Cardiac septum (tissue), 1 donor: ENCODE measurements around the gene SCUBE2. TPM values are rescaled to one million over a fixed set of nuclear protein-coding genes. Genes with fewer than 3 reads are reported as not detected.
"Not testable (repeated sequence)": the region's sequence is repeated elsewhere in the genome, so short reads cannot be mapped to it uniquely, and the experiment has no call there.

ENCODE experiments used
- DNase-seq: peaks from one replicate; pipeline ENCODE4 v3.0.0-alpha.2; 2020; ENCODE audit warnings: low spot score
- intact Hi-C: fragments of 100-400 bp; cut with DNase I; formaldehyde crosslinking; loops from one replicate; pipeline ENCODE4 v1.14.0; 2022
- microRNA-seq: library from miRNA; unstranded; fragments of <30 nt; microRNA quantifications from one replicate; pipeline ENCODE4 v1.2.0, GENCODE V29; 2020
- total RNA-seq: library from RNA; stranded (reverse); fragmentation: NEBNext Ultra II Directional; extraction: Animal tissue kit (Norgen Biotek cat#: 25700); gene quantifications from one replicate; pipeline ENCODE4 v1.2.1, GENCODE V29; 2021
- donor health status: DM: no; HTN: no; CAD: no.

Gene SCUBE2
- total RNA-seq, 1 donor from 2014 or later = 3.9 TPM

DNA sequence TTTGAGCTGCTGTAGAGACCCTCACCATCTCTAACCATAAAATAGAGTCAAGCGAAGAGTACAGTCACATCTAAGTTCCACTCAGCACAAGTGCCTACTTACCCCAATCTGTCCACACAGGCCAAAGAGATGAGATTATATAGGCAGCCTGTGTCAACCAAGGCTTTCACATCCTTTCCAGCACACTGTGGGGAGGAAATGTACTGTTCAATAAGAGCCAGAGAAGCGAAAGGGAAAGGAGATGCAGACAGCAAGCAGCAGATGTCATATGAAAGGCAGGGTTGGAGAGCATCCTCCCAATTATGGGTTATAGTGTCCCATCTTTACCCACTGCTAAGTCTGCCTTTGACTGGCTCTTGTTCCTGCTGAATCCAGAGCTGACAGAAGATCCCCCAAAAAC, 104.0 kb downstream of the SCUBE2 start:
- intact Hi-C loops = no loop called here
- DNase-seq = no peak

DNA sequence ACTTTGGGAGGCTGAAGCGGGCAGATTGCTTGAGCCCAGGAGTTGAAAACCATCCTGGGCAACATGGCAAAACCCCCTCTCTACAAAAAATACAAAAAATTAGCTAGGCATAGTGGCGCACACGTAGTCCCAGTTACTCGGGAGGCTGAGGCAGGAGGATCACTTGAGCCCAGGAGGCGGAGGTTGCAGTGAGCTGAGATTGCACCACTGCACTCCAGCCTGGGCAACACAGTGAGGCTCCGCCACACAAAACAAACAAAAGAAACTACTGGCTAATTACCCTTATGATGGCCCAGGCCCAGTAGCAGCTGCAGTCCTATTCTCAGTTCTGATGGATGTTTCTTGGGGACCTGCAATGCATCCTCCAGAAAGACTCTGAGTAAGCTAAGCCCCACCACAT, 104.6 kb downstream of the SCUBE2 start:
- DNase-seq, intact Hi-C loops: not testable (repeated sequence)

DNA sequence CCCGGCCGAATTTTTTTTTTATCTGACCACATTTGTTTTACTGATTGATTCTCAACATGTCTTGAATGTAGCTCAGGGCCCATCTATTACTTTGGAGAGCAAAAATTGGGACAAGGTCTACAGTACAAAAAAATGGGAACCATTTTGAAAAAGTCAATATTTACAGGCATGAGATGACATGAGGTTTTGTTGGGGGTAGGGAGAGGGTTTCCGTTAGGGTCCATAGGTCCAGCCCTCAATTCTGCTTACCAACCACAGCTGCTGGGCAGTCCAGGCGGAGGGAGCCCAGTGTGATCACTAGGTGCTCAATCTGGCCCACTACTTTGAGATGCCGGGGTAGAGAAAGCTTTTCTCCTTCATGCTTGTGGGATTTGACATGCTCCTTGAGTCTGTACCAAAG, 105.9 kb downstream of the SCUBE2 start:
- no peak for DNase-seq
- intact Hi-C loops = no loop called here

DNA sequence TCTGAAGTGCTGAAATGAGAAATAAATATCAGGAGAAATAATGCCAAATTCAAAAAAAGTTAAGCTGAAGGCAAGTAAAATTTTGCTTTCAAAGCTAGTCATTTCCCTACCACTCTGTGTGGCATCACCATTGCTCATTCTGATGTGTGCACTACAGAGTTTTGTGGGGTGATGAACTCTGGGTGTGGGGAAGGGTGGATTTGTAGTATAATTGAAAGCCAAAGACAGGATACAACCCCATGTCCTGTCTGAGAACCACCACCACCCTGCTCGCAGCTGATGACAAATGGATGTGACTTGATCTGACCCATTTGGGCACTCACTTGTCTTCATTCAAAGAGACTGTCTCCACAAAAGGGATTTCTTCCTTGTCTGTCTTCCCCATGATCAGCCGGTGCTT, 107.8 kb downstream of the SCUBE2 start:
- intact Hi-C loops = no loop called here
- DNase-seq = no peak

DNA sequence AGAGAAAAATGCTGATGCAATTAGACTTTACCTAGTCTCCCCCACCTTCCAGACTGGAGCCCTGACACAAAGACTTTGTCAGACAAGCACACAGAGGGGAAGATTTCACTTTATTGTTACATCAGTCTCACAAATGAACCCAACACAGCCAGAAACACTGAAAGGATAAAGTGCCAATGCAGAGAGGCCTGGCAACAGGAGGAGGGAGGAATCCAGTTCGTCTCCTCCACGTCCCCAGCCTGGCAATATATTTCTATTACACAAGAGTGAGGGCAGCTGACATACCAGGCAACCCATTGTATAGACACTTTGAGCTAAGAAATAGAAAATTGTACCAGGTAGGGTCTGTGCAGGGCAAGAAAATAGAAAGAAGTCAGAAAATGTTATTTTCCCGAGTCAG, 110.9 kb downstream of the SCUBE2 start:
- intact Hi-C loops = no loop called here
- DNase-seq = no peak

GRCh38 chr11:8979365-8979764, 112.0 kb downstream of the SCUBE2 start:
- intact Hi-C loops, DNase-seq: not testable (repeated sequence)

- intact Hi-C loops = no loop called here
- no peak for DNase-seq
Observed at GRCh38 chr11:8973121-8973520, 118.3 kb downstream of the SCUBE2 start.

GRCh38 chr11:8971924-8972316, 119.5 kb downstream of the SCUBE2 start:
- intact Hi-C loops = no loop called here
- no peak for DNase-seq

DNA sequence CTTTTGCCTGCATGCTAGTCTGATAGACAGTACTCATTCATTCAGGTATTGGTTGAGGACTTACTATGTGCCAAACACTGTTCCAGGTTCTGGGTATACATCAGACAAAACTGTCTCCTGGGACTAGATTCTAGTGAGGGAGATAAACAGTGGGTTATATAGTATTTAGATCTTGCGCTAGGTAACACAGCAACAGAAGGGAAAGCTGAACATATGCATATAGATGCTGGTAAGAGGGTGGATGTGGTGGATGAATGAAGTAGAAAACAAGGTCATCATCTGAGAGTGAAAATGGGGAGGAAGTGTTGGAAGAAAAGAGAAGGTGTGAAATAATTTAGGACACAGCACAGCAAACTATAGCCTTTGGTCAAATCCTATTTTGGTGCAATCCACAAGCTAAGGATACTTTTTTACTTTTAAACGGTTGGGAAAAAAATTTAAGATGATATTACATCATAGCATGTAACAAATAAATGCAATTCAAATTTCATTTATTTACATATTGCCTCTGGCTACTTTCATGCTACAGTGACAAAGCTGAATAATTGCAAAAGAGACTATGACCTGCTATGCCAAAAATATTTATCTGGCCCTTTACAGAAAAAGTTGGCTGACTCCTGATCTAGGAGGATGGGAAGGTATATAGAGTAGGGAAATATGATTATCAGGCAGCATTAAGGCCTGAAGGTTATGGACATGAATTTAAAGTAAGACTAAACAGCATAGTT, 120.0 kb downstream of the SCUBE2 start:
- DNase-seq = no peak
- intact Hi-C loops = no loop called here

Small RNAs within 50 kb of the gene (microRNA-seq; reads per million reads assigned to microRNA genes)
- gene MIR5691 = not detected

Other genes with a start within 250 kb of the SCUBE2 start
- gene AKIP1, start 180.4 kb downstream of the SCUBE2 start, total RNA-seq = 28.1 TPM
- gene C11orf16, start 158.7 kb downstream of the SCUBE2 start, total RNA-seq = not detected
- gene ASCL3, start 148.6 kb downstream of the SCUBE2 start, total RNA-seq = not detected
- gene TMEM9B, start 127.2 kb downstream of the SCUBE2 start, total RNA-seq = 43.7 TPM
- 1.0 TPM for gene NRIP3, start 87.6 kb downstream of the SCUBE2 start, total RNA-seq
- gene DENND5A, start 173.8 kb upstream of the SCUBE2 start, total RNA-seq = 132 TPM
- gene TMEM41B, start 223.0 kb upstream of the SCUBE2 start, total RNA-seq = 18.2 TPM